ENCODE measurements around the gene SMIM15. TPM values are rescaled to one million over a fixed set of nuclear protein-coding genes. Genes with fewer than 3 reads are reported as not detected.

SMIM15 gene
- total RNA-seq, 1 experiment from 2014 or later: 39.6 TPM

Other genes with a start within 250 kb of the SMIM15 start
- gene ERCC8, start 217.4 kb downstream of the SMIM15 start, total RNA-seq (2014; rRNA removed; shearing (Covaris generic); ENCODE audit: low replicate concordance): 13.6 and 23.0 TPM in 2 replicates
- gene NDUFAF2, start 217.3 kb downstream of the SMIM15 start, total RNA-seq (2014; rRNA removed; shearing (Covaris generic); ENCODE audit: low replicate concordance): 46.6 and 65.3 TPM in 2 replicates
- 1.7 and 4.2 TPM in 2 replicates for gene ZSWIM6, start 169.8 kb upstream of the SMIM15 start, total RNA-seq (2014; rRNA removed; shearing (Covaris generic); ENCODE audit: low replicate concordance)

All from Karpas-422 (cell line).